ENCODE results near the gene TASP1. TPM values are rescaled to one million over a fixed set of nuclear protein-coding genes. Genes with fewer than 3 reads are reported as not detected.
"Not testable (repeated sequence)": the region's sequence is repeated elsewhere in the genome, so short reads cannot be mapped to it uniquely, and the experiment has no call there.

TASP1 gene
- total and polyA plus RNA-seq, 10 of the 15 experiments (the other 5 are each of a cell fraction or from before 2014, with no cell fraction given): 7.4 to 17.8 (median 10.5) TPM

- SMC1A ChIA-PET (ENCODE audit: uncharacterized antibody, unreplicated experiment); DNase-seq (ENCODE audit: low read depth, low spot score); H3K9ac ChIP-seq (ENCODE audit: control insufficient read depth, insufficient read depth, low read length); BruUV-seq (replicated peaks); H3K4me3 ChIP-seq; RAD21 ChIA-PET (ENCODE audit: unreplicated experiment); H3K27ac ChIP-seq (ENCODE audit: control insufficient read depth, insufficient read depth); H3K9me3 ChIP-seq (replicated peaks; ENCODE audit: control insufficient read depth, insufficient read depth, low read length); FAIRE-seq; H3K4me2 ChIP-seq (ENCODE audit: control insufficient read depth, insufficient read depth); intact Hi-C loops (cut with micrococcal nuclease; ENCODE audit: unreplicated experiment); H3K36me3 ChIP-seq (ENCODE audit: control insufficient read depth in 2 of 2, insufficient read depth in 2 of 2, low read length in 1 of 2); H3K4me1 ChIP-seq (ENCODE audit: control insufficient read depth, insufficient read depth, low read length); H2AFZ ChIP-seq (ENCODE audit: control insufficient read depth, low read depth, low read length); CTCF ChIA-PET; H4K20me1 ChIP-seq (ENCODE audit: control insufficient read depth, insufficient read depth); ATAC-seq; H3K27me3 ChIP-seq (replicated peaks in 1 of 2; ENCODE audit: control insufficient read depth in 2 of 2, insufficient read depth in 2 of 2, low read length in 1 of 2); in situ Hi-C loops (cut with MboI); H3K79me2 ChIP-seq (ENCODE audit: control insufficient read depth, insufficient read depth, low read length); POLR2A ChIA-PET: not testable (repeated sequence)
- WGBS (ENCODE audit: insufficient coverage, insufficient replicate concordance, low lambda C conversion rate, missing lambda C conversion rate): 71% methylated on average over 6 of the region's 6 CpGs
These were observed 280.9 kb downstream of the TASP1 start for GRCh38 chr20:13357782-13358181.

DNA sequence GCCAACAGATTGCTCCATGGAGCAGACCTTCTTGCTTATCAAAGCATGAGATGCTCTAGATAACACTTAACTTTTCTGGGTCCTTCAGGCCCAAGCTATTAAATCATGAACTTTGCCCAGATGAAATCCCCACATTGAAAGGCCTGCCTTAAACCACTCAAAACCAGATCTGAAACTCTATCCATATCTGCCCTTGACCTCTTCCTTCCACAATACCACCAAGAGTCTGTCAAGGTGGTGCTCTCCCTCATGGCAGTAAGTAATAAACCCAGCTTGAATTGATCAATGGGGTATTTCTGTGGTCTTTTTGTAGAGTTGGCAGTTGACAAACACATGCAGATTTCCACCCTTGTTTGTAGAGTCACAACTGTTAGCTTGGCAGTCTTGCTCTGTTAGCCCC is 282.1 kb downstream of the TASP1 start:
- POLR2A ChIA-PET: no interaction called here
- no peak overlapping the region for H3K4me3 ChIP-seq
- intact Hi-C loops (cut with micrococcal nuclease; ENCODE audit: unreplicated experiment) (no loop called here), in situ Hi-C loops (cut with MboI) (no loop called here)
- TF ChIP-seq SMAD1 (IDR thresholded peaks at IDR 0.05; ENCODE audit: low read depth, partially characterized antibody): no peak
- peak; percentile 74 for TF ChIP-seq NR2F1 (conservative IDR thresholded peaks at IDR 0.05)
- TF ChIP-seq NFYA (IDR thresholded peaks at IDR 0.05; ENCODE audit: borderline replicate concordance, low read depth, low read length): no peak
- peak; percentile 32; the same call in 1 of the 2 replicates for TF ChIP-seq IKZF1 (conservative IDR thresholded peaks at IDR 0.05)
- no peak for TF ChIP-seq YY1 (IDR thresholded peaks at IDR 0.05; ENCODE audit: low read depth, low read length)
- peak; percentile 21 to 64; a peak in 3 of 4 replicates for TF ChIP-seq IKZF2 (IDR thresholded peaks at IDR 0.05)
- 0 out of 2 replicates have a peak, but pooled peaks have one; percentile 22 for TF ChIP-seq MTA2 (IDR thresholded peaks at IDR 0.05; ENCODE audit: low read depth)
- TF ChIP-seq PML (IDR thresholded peaks at IDR 0.05; ENCODE audit: low read length): no peak
- H3K36me3 ChIP-seq (ENCODE audit: control insufficient read depth in 2 of 2, insufficient read depth in 2 of 2, low read length in 1 of 2): no peaks in the 10 kb centered on the region
- no peak for DNase-seq (ENCODE audit: low read depth, low spot score)
- H3K27ac ChIP-seq (ENCODE audit: control insufficient read depth, insufficient read depth): no peak overlapping the region
- no peak overlapping the region for H2AFZ ChIP-seq (ENCODE audit: control insufficient read depth, low read depth, low read length)
- H3K4me2 ChIP-seq (ENCODE audit: control insufficient read depth, insufficient read depth): no peak overlapping the region
- FAIRE-seq: no peak
- H3K27me3 ChIP-seq (replicated peaks in 1 of 2; ENCODE audit: control insufficient read depth in 2 of 2, insufficient read depth in 2 of 2, low read length in 1 of 2): no peaks in the 10 kb centered on the region
- H3K9ac ChIP-seq (ENCODE audit: control insufficient read depth, insufficient read depth, low read length): no peak overlapping the region
- no TSS peak for BruUV-seq (replicated peaks)
- CTCF ChIA-PET: interaction anchor here (0.6 to 2.6 kb wide), 4 partner anchors 16 to 238 kb away, joined by 3 to 9 read pairs (median 6); no protein-coding TSS in a partner anchor
- H3K79me2 ChIP-seq (ENCODE audit: control insufficient read depth, insufficient read depth, low read length): no peaks in the 10 kb centered on the region
- H4K20me1 ChIP-seq (ENCODE audit: control insufficient read depth, insufficient read depth): no peaks in the 10 kb centered on the region
- RAD21 ChIA-PET (ENCODE audit: unreplicated experiment): interaction anchor here (1.0 to 1.8 kb wide), 5 partner anchors 15 to 190 kb away, joined by 4 to 12 read pairs (median 5); no protein-coding TSS in a partner anchor
- H3K9me3 ChIP-seq (replicated peaks; ENCODE audit: control insufficient read depth, insufficient read depth, low read length): no peaks in the 10 kb centered on the region
- SMC1A ChIA-PET (ENCODE audit: uncharacterized antibody, unreplicated experiment): interaction anchor here (0.7 to 1.8 kb wide), 9 partner anchors 14 to 189 kb away, joined by 3 to 7 read pairs (median 3); no protein-coding TSS in a partner anchor
- H3K4me1 ChIP-seq (ENCODE audit: control insufficient read depth, insufficient read depth, low read length): no peaks in the 10 kb centered on the region
- peak; percentile 79 for ATAC-seq

Measured in GM12878 (cell line).